Hypothalamus (tissue), 51 donors: ENCODE measurements around the gene ARPC5L.

Experiments
- DNase-seq, 51 donors: peaks; one replicate each; lab custom pipeline; 2025; lab: John Stamatoyannopoulos, UW

Gene ARPC5L

GRCh38 chr9:124860582-124861341 lies 1.2 kb upstream of the ARPC5L start:
- no peak for DNase-seq

GRCh38 chr9:124863371-124863871 lies 1.5 kb downstream of the ARPC5L start:
- DNase-seq, result no peak

- peak in 50 of 51 donors; percentile 20 to 91 (median 75) for DNase-seq
These were observed 6.9 kb downstream of the ARPC5L start for GRCh38 chr9:124868511-124869465.

GRCh38 chr9:124869466-124869985 lies 7.6 kb downstream of the ARPC5L start:
- no peak for DNase-seq

- DNase-seq, result peak in 3 of 51 donors; percentile 10 to 30 (median 23)
These were observed 8.1 kb downstream of the ARPC5L start for GRCh38 chr9:124869986-124870560.

GRCh38 chr9:124870723-124871122 lies 8.8 kb downstream of the ARPC5L start:
- no peak for DNase-seq

GRCh38 chr9:124871156-124871561 lies 9.2 kb downstream of the ARPC5L start:
- DNase-seq, result no peak

- peak in 1 of 51 donors; percentile 42 for DNase-seq
These were observed 11.7 kb downstream of the ARPC5L start for GRCh38 chr9:124873664-124874063.

GRCh38 chr9:124875501-124875900 lies 13.6 kb downstream of the ARPC5L start:
- no peak for DNase-seq

- no peak for DNase-seq
These were observed 15.3 kb downstream of the ARPC5L start for GRCh38 chr9:124877021-124877782.

GRCh38 chr9:124878021-124878420 lies 16.1 kb downstream of the ARPC5L start:
- no peak for DNase-seq

- no peak for DNase-seq
These were observed 16.6 kb downstream of the ARPC5L start for GRCh38 chr9:124878518-124878917.

GRCh38 chr9:124879226-124879625 lies 17.3 kb downstream of the ARPC5L start:
- DNase-seq, result no peak

GRCh38 chr9:124880501-124880900 lies 18.6 kb downstream of the ARPC5L start:
- peak in 8 of 51 donors; percentile 13 to 48 (median 22) for DNase-seq

GRCh38 chr9:124881138-124881743 lies 19.3 kb downstream of the ARPC5L start:
- no peak for DNase-seq

GRCh38 chr9:124882231-124882630 lies 20.3 kb downstream of the ARPC5L start:
- DNase-seq, result no peak

- DNase-seq, result no peak
These were observed 22.4 kb downstream of the ARPC5L start for GRCh38 chr9:124884376-124884775.

- no peak for DNase-seq
These were observed 23.6 kb downstream of the ARPC5L start for GRCh38 chr9:124885551-124885950.

GRCh38 chr9:124886461-124886860 lies 24.5 kb downstream of the ARPC5L start:
- DNase-seq, result no peak
